ENCODE results near the gene TTPAL.

GRCh38 chr20:44475694-44476560, at the start of gene TTPAL:
- TF ChIP-seq CTCF (IDR thresholded peaks at IDR 0.05 in 8 of 11, conservative IDR thresholded peaks at IDR 0.05 in 3 of 11) (peak in 10 of 11 experiments; percentile 18 to 68 (median 45)), POLR2AphosphoS5 (IDR thresholded peaks at IDR 0.05) (peak; percentile 100), POLR2A (IDR thresholded peaks at IDR 0.05) (peak in 2 of 3 donors; percentile 95)

Measured in spleen (tissue), 7 donors.